ENCODE results near the gene LRRC58. TPM values are rescaled to one million over a fixed set of nuclear protein-coding genes. Genes with fewer than 3 reads are reported as not detected.
"Not testable (repeated sequence)": the region's sequence is repeated elsewhere in the genome, so short reads cannot be mapped to it uniquely, and the experiment has no call there.

LRRC58 gene
- total RNA-seq, 2 donors from 2014 or later, result 20.2 to 21.8 TPM

DNA sequence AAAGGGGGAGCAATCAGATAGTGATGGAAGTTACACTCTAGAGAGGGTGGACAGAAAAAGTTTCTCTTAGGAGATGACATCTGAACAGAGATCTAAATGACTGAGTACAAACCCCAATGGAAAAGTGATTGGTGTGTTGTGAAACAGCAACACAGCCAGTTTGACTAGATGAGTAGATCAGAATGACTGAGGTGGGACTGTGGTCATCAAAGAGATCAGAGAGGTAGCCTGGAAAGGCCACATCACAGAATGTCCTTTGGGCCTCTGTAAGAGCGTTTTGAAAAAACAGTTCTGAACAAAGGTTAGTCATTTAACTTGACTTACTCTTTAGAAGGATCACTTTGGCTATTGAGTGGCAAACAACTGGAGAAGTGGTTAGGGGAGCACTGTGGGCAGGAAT is 10.6 kb downstream of the LRRC58 start:
- no peak overlapping the region for H3K27ac ChIP-seq
- WGBS, 2 donors, result 79 to 87% methylated on average over 1 of the region's 1 CpG
- H3K4me1 ChIP-seq, result peaks cover 7% of the 10 kb centered on the region
- ATAC-seq (no peak), DNase-seq (no peak)
- H3K9me3 ChIP-seq, result no peaks in the 10 kb centered on the region
- intact Hi-C loops (cut with DNase I), result no loop called here
- no peak overlapping the region for H3K4me3 ChIP-seq
- H3K27me3 ChIP-seq, result no peaks in the 10 kb centered on the region
- no peak for TF ChIP-seq POLR2A (IDR thresholded peaks at IDR 0.05)
- TF ChIP-seq, protein P1, sequence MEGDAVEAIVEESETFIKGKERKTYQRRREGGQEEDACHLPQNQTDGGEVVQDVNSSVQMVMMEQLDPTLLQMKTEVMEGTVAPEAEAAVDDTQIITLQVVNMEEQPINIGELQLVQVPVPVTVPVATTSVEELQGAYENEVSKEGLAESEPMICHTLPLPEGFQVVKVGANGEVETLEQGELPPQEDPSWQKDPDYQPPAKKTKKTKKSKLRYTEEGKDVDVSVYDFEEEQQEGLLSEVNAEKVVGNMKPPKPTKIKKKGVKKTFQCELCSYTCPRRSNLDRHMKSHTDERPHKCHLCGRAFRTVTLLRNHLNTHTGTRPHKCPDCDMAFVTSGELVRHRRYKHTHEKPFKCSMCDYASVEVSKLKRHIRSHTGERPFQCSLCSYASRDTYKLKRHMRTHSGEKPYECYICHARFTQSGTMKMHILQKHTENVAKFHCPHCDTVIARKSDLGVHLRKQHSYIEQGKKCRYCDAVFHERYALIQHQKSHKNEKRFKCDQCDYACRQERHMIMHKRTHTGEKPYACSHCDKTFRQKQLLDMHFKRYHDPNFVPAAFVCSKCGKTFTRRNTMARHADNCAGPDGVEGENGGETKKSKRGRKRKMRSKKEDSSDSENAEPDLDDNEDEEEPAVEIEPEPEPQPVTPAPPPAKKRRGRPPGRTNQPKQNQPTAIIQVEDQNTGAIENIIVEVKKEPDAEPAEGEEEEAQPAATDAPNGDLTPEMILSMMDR (IDR thresholded peaks at IDR 0.05), result no peak
- H3K36me3 ChIP-seq (replicated peaks in 1 of 2; ENCODE audit: insufficient read depth in 1 of 2, low read depth in 2 of 2), result peaks cover 0 to 3% of the 10 kb centered on the region in 2 donors

DNA sequence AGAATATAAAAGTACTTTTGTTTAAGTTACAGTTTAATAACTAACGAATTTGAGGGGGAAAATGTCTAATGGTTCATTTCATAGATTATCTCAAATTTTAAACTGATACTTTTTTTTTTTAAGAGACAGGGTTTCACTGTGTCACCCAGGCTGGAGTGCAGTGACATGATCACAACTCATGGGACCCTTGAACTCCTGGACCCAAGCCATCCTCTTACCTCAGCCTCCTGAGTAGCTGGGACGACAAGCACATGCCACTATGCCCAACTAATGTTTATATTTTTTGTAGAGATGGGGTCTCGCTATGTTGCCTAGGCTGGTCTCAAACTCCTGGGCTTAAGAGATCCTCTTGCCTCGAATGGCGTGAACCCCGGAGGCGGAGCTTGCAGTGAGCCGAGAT is 16.5 kb downstream of the LRRC58 start:
- ATAC-seq (no peak), DNase-seq (no peak)
- WGBS, 2 donors, result 92 to 96% methylated on average over 8 of the region's 8 CpGs
- no peak for TF ChIP-seq POLR2A (IDR thresholded peaks at IDR 0.05)
- TF ChIP-seq, protein P1 (IDR thresholded peaks at IDR 0.05), result no peak
- intact Hi-C loops (cut with DNase I), result no loop called here
- Histone ChIP-seq H3K9me3 (no peaks in the 10 kb centered on the region), H3K4me3 (no peak overlapping the region), H3K36me3 (replicated peaks in 1 of 2; ENCODE audit: insufficient read depth in 1 of 2, low read depth in 2 of 2) (peaks cover 12 to 23% of the 10 kb centered on the region in 2 donors), H3K27ac (no peak overlapping the region), H3K4me1 (no peaks in the 10 kb centered on the region), H3K27me3 (no peaks in the 10 kb centered on the region)

DNA sequence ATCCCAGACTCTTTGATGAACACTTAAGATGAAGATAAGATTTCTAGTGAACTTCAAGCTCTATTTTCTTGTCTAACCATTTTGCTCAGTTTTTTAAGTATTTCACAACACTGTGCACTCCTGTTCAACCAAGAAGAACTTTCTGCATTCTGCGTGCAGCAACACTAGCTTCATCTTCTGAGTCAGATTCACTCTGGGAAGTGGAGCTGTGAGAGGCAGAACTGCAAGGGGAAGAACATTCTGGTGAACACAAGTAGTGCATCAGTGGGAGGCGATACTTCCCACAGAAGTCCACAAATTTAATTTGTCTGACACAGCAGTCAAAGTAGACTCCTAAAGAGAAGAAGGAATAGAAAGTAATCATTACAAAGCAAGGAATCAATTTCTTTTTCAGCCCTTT is 18.1 kb downstream of the LRRC58 start:
- Histone ChIP-seq H3K4me3 (no peak overlapping the region), H3K4me1 (no peaks in the 10 kb centered on the region), H3K27me3 (no peaks in the 10 kb centered on the region), H3K9me3 (no peaks in the 10 kb centered on the region), H3K27ac (no peak overlapping the region), H3K36me3 (replicated peaks in 1 of 2; ENCODE audit: insufficient read depth in 1 of 2, low read depth in 2 of 2) (peaks cover 12 to 23% of the 10 kb centered on the region in 2 donors)
- WGBS, 2 donors, result 88 to 97% methylated on average over 2 of the region's 2 CpGs
- TF ChIP-seq, protein P1 (IDR thresholded peaks at IDR 0.05), result no peak
- no peak for TF ChIP-seq POLR2A (IDR thresholded peaks at IDR 0.05)
- ATAC-seq (no peak), DNase-seq (no peak)
- intact Hi-C loops (cut with DNase I), result no loop called here

DNA sequence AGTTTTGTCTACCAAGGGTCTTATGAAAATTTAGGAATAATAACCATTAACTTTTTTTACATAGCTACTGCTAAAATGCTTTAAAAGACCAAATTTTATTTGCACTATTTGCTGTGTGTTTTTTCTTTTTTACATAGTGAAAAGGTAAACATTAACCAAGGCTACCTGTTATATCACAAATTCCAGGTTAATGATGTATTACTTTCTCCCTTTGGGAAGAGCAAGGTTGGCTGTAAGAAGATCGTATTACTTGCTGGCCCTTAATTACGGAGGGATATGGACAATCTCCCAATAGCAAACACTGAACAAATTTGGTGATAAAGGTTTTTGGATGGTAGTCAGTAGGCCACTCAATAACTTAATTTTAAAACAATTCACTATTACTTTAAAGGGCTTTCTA is 22.4 kb downstream of the LRRC58 start:
- no peak for ATAC-seq
- Histone ChIP-seq H3K27ac (no peak overlapping the region), H3K4me1 (no peaks in the 10 kb centered on the region), H3K27me3 (no peaks in the 10 kb centered on the region), H3K36me3 (replicated peaks in 1 of 2; ENCODE audit: insufficient read depth in 1 of 2, low read depth in 2 of 2) (peaks cover 12 to 19% of the 10 kb centered on the region in 2 donors), H3K9me3 (no peaks in the 10 kb centered on the region), H3K4me3 (no peak overlapping the region)
- intact Hi-C loops (cut with DNase I), result no loop called here
- 36% methylated on average over 2 of the region's 2 CpGs for WGBS, 2 donors
- DNase-seq, result no peak
- no peak for TF ChIP-seq POLR2A (IDR thresholded peaks at IDR 0.05)
- TF ChIP-seq, protein P1 (IDR thresholded peaks at IDR 0.05), result no peak

DNA sequence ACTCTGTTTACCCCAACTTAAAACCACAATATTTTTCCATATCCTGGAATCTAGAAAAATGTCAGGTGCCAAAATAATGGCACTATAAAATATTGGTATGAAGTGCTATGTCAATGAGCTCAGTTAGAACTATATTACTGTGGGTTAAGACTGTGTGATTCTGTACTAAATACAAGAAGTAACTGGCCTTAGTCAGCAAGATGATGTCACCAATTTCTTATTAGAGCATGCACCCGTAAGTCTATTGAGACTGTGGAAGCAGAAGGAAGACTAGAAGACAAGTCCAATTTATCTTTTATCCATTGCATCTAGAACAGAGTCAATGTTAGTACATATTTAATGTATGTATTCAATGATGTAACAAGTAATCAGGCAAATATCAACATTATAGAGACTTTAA is 25.0 kb downstream of the LRRC58 start:
- peaks cover 0 to 6% of the 10 kb centered on the region in 2 donors for H3K36me3 ChIP-seq (replicated peaks in 1 of 2; ENCODE audit: insufficient read depth in 1 of 2, low read depth in 2 of 2)
- H3K4me1 ChIP-seq, result no peaks in the 10 kb centered on the region
- H3K9me3 ChIP-seq, result no peaks in the 10 kb centered on the region
- H3K27ac ChIP-seq, result no peak overlapping the region
- DNase-seq, result no peak
- no peak for ATAC-seq
- WGBS, 2 donors, result 69 to 86% methylated on average over 1 of the region's 1 CpG
- no peaks in the 10 kb centered on the region for H3K27me3 ChIP-seq
- no peak overlapping the region for H3K4me3 ChIP-seq
- TF ChIP-seq, protein P1 (IDR thresholded peaks at IDR 0.05), result no peak
- TF ChIP-seq POLR2A (IDR thresholded peaks at IDR 0.05), result no peak
- intact Hi-C loops (cut with DNase I), result no loop called here

DNA sequence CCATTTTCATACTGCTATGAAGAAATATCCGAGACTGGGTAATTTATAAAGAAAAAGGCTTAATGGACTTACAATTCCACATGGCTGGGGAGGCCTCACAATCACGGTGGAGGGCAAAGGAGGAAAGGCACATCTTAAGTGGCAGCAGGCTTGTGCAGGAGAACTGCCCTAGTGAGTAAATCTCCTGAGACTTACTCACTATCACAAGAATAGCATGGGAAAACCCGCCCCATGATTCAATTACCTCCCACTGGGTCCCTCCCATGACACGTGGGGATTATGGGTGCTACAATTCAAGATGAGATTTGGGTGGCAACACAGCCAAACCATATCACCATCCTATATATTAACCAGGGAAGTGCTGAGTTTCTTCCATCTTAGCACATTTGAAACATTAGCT is 25.4 kb downstream of the LRRC58 start:
- H3K36me3 ChIP-seq (replicated peaks in 1 of 2; ENCODE audit: insufficient read depth in 1 of 2, low read depth in 2 of 2); H3K4me1 ChIP-seq; H3K27ac ChIP-seq; intact Hi-C loops (cut with DNase I); H3K9me3 ChIP-seq; H3K27me3 ChIP-seq; DNase-seq; ATAC-seq; H3K4me3 ChIP-seq: not testable (repeated sequence)
- WGBS, 2 donors, result 87 to 92% methylated on average over 4 of the region's 4 CpGs
